A549 treated with ZK216348 at 1 μM for 4 hours (cell line): ENCODE results near the gene MAZ. TPM values are rescaled to one million over a fixed set of nuclear protein-coding genes. Genes with fewer than 3 reads are reported as not detected.

Experiments used
- total RNA-seq: library from RNA; stranded (reverse); fragments of 200-300 nt; extraction: Qiagen RNA extraction; gene quantifications from 5 replicates; pipeline ENCODE4 v1.2.3, GENCODE V29; 2022; ENCODE audit warnings: low read depth

MAZ gene
- 140 to 181 TPM (median 172 TPM) in 5 replicates for total RNA-seq

GRCh38 chr16:29806099-29806579 lies at the start of gene MAZ:
TSS of gene MAZ (plus strand) at chr16:29806529. CDS start at chr16:29806702, 173 bp downstream.

GRCh38 chr16:29777576-29778350 lies 28.6 kb upstream of the MAZ start, which contains the start of gene ZG16:
TSS of gene ZG16 (plus strand) at chr16:29778256. CDS start at chr16:29779267, 1,011 bp downstream.

GRCh38 chr16:29790183-29790948 lies 16.0 kb upstream of the MAZ start, which contains the start of gene KIF22:
TSS of gene KIF22 (plus strand) at chr16:29790751. CDS start at chr16:29790760, 9 bp downstream.

GRCh38 chr16:29811896-29812665 lies 5.8 kb downstream of the MAZ start, which contains the start of gene PRRT2:
TSS of gene PRRT2 (plus strand) at chr16:29812193. CDS start at chr16:29813055, 862 bp downstream.

DNA sequence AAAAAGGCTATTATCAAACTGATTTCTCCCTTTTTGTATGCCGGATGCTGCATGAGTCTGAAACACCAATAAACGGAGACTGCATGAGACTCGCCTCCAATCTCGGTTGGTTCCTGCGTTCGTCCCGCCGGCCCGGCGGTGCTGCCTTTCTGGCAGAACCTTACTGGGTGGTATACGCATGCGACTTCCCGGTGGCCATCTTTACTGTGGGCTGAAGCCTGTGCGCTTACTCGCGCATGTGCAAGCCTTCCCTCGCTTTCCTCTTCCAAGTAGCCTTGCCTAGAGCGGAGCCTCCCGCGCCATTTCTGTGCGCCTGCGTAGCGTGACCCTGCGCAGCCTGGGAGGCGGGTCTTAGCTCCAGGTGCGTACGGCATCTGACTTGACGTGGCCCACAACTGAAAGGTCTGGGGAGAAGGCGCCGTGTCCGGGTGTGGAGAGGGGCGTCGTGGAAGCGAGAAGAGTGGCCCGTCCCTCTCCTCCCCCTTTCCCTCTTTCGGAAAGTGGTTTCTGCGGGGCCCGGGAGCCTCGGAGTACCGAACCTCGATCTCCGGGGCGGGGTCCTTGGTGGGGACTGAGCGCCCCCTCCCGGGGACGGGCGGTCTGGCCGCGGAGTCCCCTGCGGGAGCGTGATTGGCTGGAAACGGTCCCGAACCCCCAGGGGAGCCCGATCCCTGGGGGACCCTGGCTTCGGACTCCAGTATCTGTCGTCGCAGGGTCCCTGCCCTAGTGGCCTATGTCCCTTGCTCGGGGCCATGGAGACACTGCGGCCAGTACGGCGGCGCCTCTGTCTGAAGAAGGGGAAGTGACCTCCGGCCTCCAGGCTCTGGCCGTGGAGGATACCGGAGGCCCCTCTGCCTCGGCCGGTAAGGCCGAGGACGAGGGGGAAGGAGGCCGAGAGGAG lies 9.7 kb downstream of the MAZ start, which contains the start of gene PAGR1:
Gene PAGR1, plus strand, starts transcription at position 360 of the 901 bp plus-strand sequence. Its CDS starts 374 bp downstream, at position 734.

GRCh38 chr16:29820271-29820701 lies 14.0 kb downstream of the MAZ start, which contains the start of gene MVP:
TSS of gene MVP (plus strand) at chr16:29820462. CDS start at chr16:29830550, 10,088 bp downstream.

Other genes with a start within 250 kb of the MAZ start
- gene SPN, start 143.3 kb upstream of the MAZ start, total RNA-seq, result 0.08 TPM in 1 of 5 replicates, not detected in the others
- 0.31 to 1.1 TPM (median 0.87 TPM) in 5 replicates for gene QPRT, start 127.3 kb upstream of the MAZ start, total RNA-seq
- gene C16orf54, start 60.5 kb upstream of the MAZ start, total RNA-seq, result not detected in 5 replicates
- gene ZG16, start 28.3 kb upstream of the MAZ start, total RNA-seq, result not detected in 5 replicates
- gene KIF22, start 15.8 kb upstream of the MAZ start, total RNA-seq, result 73.9 to 96.4 TPM (median 95.6 TPM) in 5 replicates
- 0.27 to 0.52 TPM (median 0.33 TPM) in 5 replicates for gene PRRT2, start 5.7 kb downstream of the MAZ start, total RNA-seq
- gene PAGR1, start 9.6 kb downstream of the MAZ start, total RNA-seq, result 35.0 to 50.8 TPM (median 46.6 TPM) in 5 replicates
- 99.3 to 146 TPM (median 135 TPM) in 5 replicates for gene MVP, start 13.9 kb downstream of the MAZ start, total RNA-seq
- 47.4 to 106 TPM (median 95.8 TPM) in 5 replicates for gene CDIPT, start 56.7 kb downstream of the MAZ start, total RNA-seq
- 11.0 to 24.3 TPM (median 19.9 TPM) in 5 replicates for gene SEZ6L2, start 93.0 kb downstream of the MAZ start, total RNA-seq
- 12.4 to 27.0 TPM (median 23.7 TPM) in 5 replicates for gene ASPHD1, start 94.0 kb downstream of the MAZ start, total RNA-seq
- 9.3 to 20.1 TPM (median 15.0 TPM) in 5 replicates for gene KCTD13, start 119.7 kb downstream of the MAZ start, total RNA-seq
- 72.2 to 98.5 TPM (median 97.9 TPM) in 5 replicates for gene TMEM219, start 155.6 kb downstream of the MAZ start, total RNA-seq
- 16.9 to 36.1 TPM (median 34.3 TPM) in 5 replicates for gene TAOK2, start 167.3 kb downstream of the MAZ start, total RNA-seq
- gene HIRIP3, start 189.1 kb downstream of the MAZ start, total RNA-seq, result 9.6 to 19.0 TPM (median 14.5 TPM) in 5 replicates
- 101 to 119 TPM (median 109 TPM) in 5 replicates for gene INO80E, start 189.7 kb downstream of the MAZ start, total RNA-seq
- gene DOC2A, start 204.5 kb downstream of the MAZ start, total RNA-seq, result 0.88 to 3.5 TPM (median 2.5 TPM) in 5 replicates
- not detected in 5 replicates for gene C16orf92, start 216.7 kb downstream of the MAZ start, total RNA-seq
- 0.26 to 0.56 TPM (median 0.36 TPM) in 4 of 5 replicates, not detected in the other for gene TLCD3B, start 224.7 kb downstream of the MAZ start, total RNA-seq